GM20000 (cell line): ENCODE data around the gene ARFGAP1.

Source experiments
- DNase-seq: peaks from one replicate; pipeline ENCODE4 v3.0.0; 2012; ENCODE audit warnings: low spot score
- CTCF ChIP-seq: IDR thresholded peaks from 2 replicates; pipeline ENCODE4 v1.5.1; 2012; ENCODE audit warnings: mild to moderate bottlenecking, control low read depth; ENCODE audit errors: extremely low read depth, missing control alignments

ARFGAP1 gene

DNA sequence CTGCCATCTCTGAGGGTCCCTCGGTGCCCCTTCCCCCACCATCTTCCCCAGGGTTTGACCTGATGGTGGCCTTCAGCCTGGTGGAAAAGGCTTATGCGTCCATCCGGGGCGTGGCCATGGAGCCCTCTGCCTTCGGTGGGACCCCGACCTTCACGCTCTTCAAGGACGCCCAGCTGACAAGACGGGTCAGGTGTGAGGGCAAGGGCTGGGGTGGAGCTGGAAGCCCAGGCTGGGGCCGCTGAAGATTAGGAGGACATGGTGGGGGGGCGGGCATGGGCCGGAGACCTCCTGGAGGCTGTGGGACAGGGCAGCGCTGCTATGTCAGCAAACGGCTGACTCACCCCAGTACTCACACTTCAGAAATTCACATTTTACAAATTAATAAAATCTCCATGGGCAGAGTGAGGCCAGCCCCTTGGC lies 43.9 kb downstream of the ARFGAP1 start:
- TF ChIP-seq CTCF = no peak
- no peak for DNase-seq

GRCh38 chr20:63317061-63317460 lies 44.4 kb downstream of the ARFGAP1 start:
- TF ChIP-seq CTCF = no peak
- no peak for DNase-seq

- no peak for DNase-seq
- TF ChIP-seq CTCF = no peak
Observed at GRCh38 chr20:63317601-63318291, 45.1 kb downstream of the ARFGAP1 start.

DNA sequence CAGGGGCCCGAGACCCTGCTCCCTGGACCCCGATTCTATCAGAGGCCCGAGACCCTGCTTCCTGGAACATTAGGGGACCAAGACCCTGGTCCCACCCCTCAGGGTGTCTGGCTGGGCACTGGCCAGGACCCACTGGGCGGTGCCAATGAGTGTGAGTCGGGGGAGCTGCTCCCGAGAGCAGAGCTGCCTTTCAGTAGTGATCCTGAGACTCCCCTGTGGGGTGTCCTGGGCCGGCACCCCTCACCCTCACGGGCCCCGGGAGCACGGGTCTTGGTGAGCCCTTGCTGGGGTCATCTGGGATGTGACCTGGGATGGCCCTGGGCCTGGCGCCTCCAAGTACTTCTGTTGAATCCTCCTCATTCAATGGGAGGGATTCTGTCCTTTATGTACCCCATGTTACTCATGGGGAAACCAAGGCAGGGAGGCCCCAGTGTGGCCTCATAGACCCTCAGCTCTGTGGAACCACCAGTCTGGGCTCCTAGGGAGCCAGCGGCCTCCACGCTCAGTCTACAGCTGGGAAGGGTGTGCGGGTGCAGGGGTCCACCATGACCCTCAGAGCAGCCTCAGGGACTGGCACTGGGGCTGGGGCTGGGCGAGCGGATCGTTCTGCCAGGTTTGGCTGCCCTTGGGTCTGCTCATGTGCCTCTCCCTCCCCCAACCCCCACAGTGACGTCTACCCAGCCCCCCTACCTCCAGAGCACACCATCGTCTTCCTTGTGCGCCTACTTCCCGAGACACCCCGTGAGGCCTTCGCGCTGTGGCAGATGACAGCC lies 46.0 kb downstream of the ARFGAP1 start:
- no peak for TF ChIP-seq CTCF
- no peak for DNase-seq

GRCh38 chr20:63319164-63320040 lies 46.8 kb downstream of the ARFGAP1 start:
- no peak for DNase-seq
- TF ChIP-seq CTCF = no peak

- no peak for DNase-seq
- no peak for TF ChIP-seq CTCF
Observed at GRCh38 chr20:63320041-63320511, 47.5 kb downstream of the ARFGAP1 start.

GRCh38 chr20:63320616-63321147 lies 48.1 kb downstream of the ARFGAP1 start:
- no peak for TF ChIP-seq CTCF
- no peak for DNase-seq
